ENCODE measurements around the gene SCAF8. TPM values are rescaled to one million over a fixed set of nuclear protein-coding genes. Genes with fewer than 3 reads are reported as not detected.

SCAF8 gene
- total and polyA plus RNA-seq, 9 of the 15 experiments (the other 6 are each of a cell fraction or from before 2014, with no cell fraction given), result 10.5 to 46.6 (median 23.2) TPM

DNA sequence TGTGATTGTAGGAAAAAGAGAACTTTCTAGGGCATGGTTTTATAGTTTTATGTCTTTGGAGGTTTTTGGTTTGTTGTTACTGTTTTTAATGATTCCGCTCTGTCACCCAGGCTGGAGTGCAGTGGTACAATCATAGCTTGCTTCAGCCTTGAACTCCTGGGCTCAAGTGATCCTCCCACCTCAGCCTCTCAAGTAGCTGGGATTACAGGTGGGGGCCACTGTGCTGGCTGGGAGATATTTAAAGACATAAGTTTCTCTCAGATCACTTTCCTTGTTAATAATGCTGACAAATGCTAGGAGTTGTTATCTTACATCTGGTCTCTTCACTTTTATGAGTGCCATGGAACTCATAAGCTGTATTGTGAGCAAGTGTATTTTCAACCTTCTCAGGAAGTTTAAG, 116.3 kb downstream of the SCAF8 start (continued):
- TF ChIP-seq, protein P1, sequence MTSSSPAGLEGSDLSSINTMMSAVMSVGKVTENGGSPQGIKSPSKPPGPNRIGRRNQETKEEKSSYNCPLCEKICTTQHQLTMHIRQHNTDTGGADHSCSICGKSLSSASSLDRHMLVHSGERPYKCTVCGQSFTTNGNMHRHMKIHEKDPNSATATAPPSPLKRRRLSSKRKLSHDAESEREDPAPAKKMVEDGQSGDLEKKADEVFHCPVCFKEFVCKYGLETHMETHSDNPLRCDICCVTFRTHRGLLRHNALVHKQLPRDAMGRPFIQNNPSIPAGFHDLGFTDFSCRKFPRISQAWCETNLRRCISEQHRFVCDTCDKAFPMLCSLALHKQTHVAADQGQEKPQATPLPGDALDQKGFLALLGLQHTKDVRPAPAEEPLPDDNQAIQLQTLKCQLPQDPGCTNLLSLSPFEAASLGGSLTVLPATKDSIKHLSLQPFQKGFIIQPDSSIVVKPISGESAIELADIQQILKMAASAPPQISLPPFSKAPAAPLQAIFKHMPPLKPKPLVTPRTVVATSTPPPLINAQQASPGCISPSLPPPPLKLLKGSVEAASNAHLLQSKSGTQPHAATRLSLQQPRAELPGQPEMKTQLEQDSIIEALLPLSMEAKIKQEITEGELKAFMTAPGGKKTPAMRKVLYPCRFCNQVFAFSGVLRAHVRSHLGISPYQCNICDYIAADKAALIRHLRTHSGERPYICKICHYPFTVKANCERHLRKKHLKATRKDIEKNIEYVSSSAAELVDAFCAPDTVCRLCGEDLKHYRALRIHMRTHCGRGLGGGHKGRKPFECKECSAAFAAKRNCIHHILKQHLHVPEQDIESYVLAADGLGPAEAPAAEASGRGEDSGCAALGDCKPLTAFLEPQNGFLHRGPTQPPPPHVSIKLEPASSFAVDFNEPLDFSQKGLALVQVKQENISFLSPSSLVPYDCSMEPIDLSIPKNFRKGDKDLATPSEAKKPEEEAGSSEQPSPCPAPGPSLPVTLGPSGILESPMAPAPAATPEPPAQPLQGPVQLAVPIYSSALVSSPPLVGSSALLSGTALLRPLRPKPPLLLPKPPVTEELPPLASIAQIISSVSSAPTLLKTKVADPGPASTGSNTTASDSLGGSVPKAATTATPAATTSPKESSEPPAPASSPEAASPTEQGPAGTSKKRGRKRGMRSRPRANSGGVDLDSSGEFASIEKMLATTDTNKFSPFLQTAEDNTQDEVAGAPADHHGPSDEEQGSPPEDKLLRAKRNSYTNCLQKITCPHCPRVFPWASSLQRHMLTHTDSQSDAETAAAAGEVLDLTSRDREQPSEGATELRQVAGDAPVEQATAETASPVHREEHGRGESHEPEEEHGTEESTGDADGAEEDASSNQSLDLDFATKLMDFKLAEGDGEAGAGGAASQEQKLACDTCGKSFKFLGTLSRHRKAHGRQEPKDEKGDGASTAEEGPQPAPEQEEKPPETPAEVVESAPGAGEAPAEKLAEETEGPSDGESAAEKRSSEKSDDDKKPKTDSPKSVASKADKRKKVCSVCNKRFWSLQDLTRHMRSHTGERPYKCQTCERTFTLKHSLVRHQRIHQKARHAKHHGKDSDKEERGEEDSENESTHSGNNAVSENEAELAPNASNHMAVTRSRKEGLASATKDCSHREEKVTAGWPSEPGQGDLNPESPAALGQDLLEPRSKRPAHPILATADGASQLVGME (CRISPR knock-in tag; IDR thresholded peaks at IDR 0.05), result no peak
- TF ChIP-seq POLR2A (conservative IDR thresholded peaks at IDR 0.05) (no peak), PTBP1 (IDR thresholded peaks at IDR 0.05; ENCODE audit: low read depth, low read length) (no peak), ZNF124 (CRISPR knock-in tag; IDR thresholded peaks at IDR 0.05) (no peak), NFYB (IDR thresholded peaks at IDR 0.05; ENCODE audit: extremely low read depth, insufficient read length) (no peak), SFPQ (IDR thresholded peaks at IDR 0.05; ENCODE audit: low read depth, low read length) (no peak), CTCF (IDR thresholded peaks at IDR 0.05 in 2 of 3, conservative IDR thresholded peaks at IDR 0.05 in 1 of 3; ENCODE audit: insufficient read depth in 2 of 3, low read depth in 1 of 3, low read length in 3 of 3) (no peak), BRD4 (IDR thresholded peaks at IDR 0.05) (no peak), STAT5B (CRISPR knock-in tag; IDR thresholded peaks at IDR 0.05) (no peak)
- TF ChIP-seq, protein P2, sequence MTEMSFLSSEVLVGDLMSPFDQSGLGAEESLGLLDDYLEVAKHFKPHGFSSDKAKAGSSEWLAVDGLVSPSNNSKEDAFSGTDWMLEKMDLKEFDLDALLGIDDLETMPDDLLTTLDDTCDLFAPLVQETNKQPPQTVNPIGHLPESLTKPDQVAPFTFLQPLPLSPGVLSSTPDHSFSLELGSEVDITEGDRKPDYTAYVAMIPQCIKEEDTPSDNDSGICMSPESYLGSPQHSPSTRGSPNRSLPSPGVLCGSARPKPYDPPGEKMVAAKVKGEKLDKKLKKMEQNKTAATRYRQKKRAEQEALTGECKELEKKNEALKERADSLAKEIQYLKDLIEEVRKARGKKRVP (CRISPR knock-in tag; IDR thresholded peaks at IDR 0.05), result no peak

Data from K562 (cell line).